Kidney (tissue), 14 donors: ENCODE measurements around the gene MECR. TPM values are rescaled to one million over a fixed set of nuclear protein-coding genes. Genes with fewer than 3 reads are reported as not detected.

Experiments used
- DNase-seq, 5 donors: peaks; one replicate each; pipeline ENCODE4 v3.0.0-alpha.2; 2013 to 2020
- FAIRE-seq: peaks from 2 replicates; lab custom pipeline; 2012; peaks lifted over from hg19 to GRCh38; lab: Jason Lieb, UNC
- H3K27ac ChIP-seq, 2 donors: one replicate each; pipeline ENCODE4 v1.7.0; 2013; ENCODE audit warnings: low read depth in 2 of 2, low read length in 2 of 2, inconsistent platforms in 1 of 2
- H3K27me3 ChIP-seq: one replicate; pipeline ENCODE4 v1.7.1; 2013; ENCODE audit warnings: low read length, inconsistent platforms; ENCODE audit not compliant: control insufficient read depth, insufficient read depth
- H3K36me3 ChIP-seq, 3 donors: one replicate each; pipeline versions ENCODE4 v1.7.0 to v1.7.1; 2013; ENCODE audit warnings: low read length in 3 of 3, control low read depth in 1 of 3, inconsistent platforms in 1 of 3; ENCODE audit not compliant: insufficient read depth in 3 of 3, control insufficient read depth in 2 of 3
- H3K4me1 ChIP-seq, 3 donors: one replicate each; pipeline versions ENCODE4 v1.7.0 to v1.7.1; 2013; ENCODE audit warnings: low read length in 3 of 3, inconsistent platforms in 1 of 3, low read depth in 1 of 3; ENCODE audit not compliant: control insufficient read depth in 2 of 3, insufficient read depth in 2 of 3
- H3K4me3 ChIP-seq, 3 donors: one replicate each; pipeline versions ENCODE4 v1.7.0 to v1.8.1; 2013; ENCODE audit warnings: low read length in 3 of 3, control low read depth in 1 of 3, inconsistent platforms in 1 of 3
- H3K9ac ChIP-seq, 3 donors: one replicate each; pipeline versions ENCODE4 v1.7.0 to v1.7.1; 2013; ENCODE audit warnings: low read length in 3 of 3, control low read depth in 1 of 3, inconsistent platforms in 1 of 3
- H3K9me3 ChIP-seq, 3 donors: one replicate each; pipeline versions ENCODE4 v1.7.0 to v1.7.1; 2013; ENCODE audit warnings: low read length in 3 of 3, control low read depth in 1 of 3, inconsistent platforms in 1 of 3; ENCODE audit not compliant: control insufficient read depth in 2 of 3, insufficient read depth in 1 of 3
- intact Hi-C: fragments of 100-400 bp; cut with DNase I; formaldehyde crosslinking; loops from one replicate; pipeline ENCODE4 v1.11.1; 2022
- polyA plus RNA-seq: library from polyadenylated mRNA; stranded (reverse); fragments of 350-450 nt; fragmentation: Illumina TruSeq; extraction: RNeasy Lipid Tissue Mini Kit (QIAGEN cat#74804); gene quantifications from one replicate; pipeline ENCODE4 v1.2.3, GENCODE V29; 2014; ENCODE audit warnings: low read depth, low replicate concordance; ENCODE audit not compliant: insufficient read depth
- total RNA-seq: library from RNA; stranded (reverse); fragmentation: NEBNext Ultra II Directional; extraction: Animal tissue kit (Norgen Biotek cat#: 25700); gene quantifications from one replicate; pipeline ENCODE4 v1.2.1, GENCODE V29; 2021
- TF ChIP-seq, protein P1 (sequence below): IDR thresholded peaks from 3 replicates; pipeline ENCODE4 v1.5.1; 2012; ENCODE audit warnings: mild to moderate bottlenecking, moderate library complexity, borderline replicate concordance; ENCODE audit not compliant: insufficient read depth; ENCODE audit errors: extremely low read depth
- donor health status: control.
- donor health status: control.
- donor health status: control.
- donor health status: control.
- donor health status: control.
- donor health status: DM: yes; HTN: yes; CAD: no.
- donor health status: Normal renal cell carcinoma (clear cell type).

Gene MECR
- total and polyA plus RNA-seq, 2 donors from 2014 or later: 27.7 to 42.6 TPM

DNA sequence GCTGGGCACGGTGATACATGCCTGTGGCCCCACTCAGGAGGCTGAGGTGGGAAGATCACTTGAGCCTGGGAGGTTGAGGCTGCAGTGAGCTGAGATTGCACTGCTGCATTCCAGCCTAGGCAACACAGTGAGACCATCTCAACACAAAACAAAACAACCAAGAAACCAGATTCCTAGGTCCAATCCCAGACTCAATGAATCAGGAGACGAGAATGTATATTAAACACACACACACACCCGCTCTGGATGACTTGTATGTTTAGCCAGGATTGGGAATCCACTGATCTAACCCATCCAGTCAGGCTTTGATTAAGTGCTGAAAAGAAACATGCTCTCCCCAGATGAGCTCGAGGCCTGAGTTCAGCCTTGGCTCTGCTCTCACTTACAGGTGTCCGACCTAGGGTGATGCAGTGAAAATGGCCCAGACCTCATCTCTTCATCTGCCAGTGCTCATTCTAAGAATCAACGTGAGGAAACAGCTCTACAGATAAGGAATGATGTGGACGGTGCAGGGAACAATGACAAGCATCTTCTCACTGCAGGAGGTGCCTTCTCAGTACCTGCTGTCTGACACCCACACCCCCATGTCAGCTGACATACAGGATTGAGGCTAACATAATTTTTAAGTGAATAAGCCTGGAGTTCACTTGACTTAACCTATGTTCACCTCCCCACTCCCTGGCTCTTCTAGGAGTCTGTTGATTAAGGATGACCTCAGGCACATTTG lies 33.7 kb downstream of the MECR start:
- DNase-seq (no peak), FAIRE-seq (no peak)
- peaks cover 0 to 1% (median 0%) of the 10 kb centered on the region in 3 donors for H3K4me1 ChIP-seq
- intact Hi-C loops: no loop called here
- H3K27me3 ChIP-seq: no peaks in the 10 kb centered on the region
- H3K9ac ChIP-seq: no peak overlapping the region
- TF ChIP-seq, protein P1, sequence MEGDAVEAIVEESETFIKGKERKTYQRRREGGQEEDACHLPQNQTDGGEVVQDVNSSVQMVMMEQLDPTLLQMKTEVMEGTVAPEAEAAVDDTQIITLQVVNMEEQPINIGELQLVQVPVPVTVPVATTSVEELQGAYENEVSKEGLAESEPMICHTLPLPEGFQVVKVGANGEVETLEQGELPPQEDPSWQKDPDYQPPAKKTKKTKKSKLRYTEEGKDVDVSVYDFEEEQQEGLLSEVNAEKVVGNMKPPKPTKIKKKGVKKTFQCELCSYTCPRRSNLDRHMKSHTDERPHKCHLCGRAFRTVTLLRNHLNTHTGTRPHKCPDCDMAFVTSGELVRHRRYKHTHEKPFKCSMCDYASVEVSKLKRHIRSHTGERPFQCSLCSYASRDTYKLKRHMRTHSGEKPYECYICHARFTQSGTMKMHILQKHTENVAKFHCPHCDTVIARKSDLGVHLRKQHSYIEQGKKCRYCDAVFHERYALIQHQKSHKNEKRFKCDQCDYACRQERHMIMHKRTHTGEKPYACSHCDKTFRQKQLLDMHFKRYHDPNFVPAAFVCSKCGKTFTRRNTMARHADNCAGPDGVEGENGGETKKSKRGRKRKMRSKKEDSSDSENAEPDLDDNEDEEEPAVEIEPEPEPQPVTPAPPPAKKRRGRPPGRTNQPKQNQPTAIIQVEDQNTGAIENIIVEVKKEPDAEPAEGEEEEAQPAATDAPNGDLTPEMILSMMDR: no peak
- H3K36me3 ChIP-seq: peaks cover 0 to 18% (median 12%) of the 10 kb centered on the region in 3 donors
- no peaks in the 10 kb centered on the region for H3K9me3 ChIP-seq
- H3K4me3 ChIP-seq: no peak overlapping the region
- no peak overlapping the region for H3K27ac ChIP-seq

DNA sequence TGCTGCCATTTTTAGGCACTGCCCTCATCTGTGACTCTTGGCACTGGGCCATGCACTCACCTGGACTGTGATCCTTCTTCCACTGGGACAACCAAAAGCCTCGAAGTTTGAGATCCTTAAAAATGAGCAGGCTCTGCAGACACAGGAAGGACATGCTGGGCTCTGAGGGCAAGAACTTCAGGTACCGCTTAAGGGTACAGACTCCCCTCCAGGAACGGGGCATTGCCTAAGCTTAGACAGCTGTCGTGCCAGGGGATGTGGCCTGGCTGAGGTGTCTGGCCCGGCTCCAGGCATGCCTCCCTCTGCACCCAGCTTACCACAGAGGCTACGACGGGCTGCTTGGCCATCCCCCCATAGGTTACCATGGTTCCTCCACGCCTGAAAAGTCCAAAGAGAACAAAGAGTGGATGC lies 34.8 kb downstream of the MECR start:
- no peaks in the 10 kb centered on the region for H3K9me3 ChIP-seq
- H3K9ac ChIP-seq: no peak overlapping the region
- H3K27me3 ChIP-seq: no peaks in the 10 kb centered on the region
- H3K4me3 ChIP-seq: no peak overlapping the region
- DNase-seq (peak in 1 of 5 donors; percentile 79), FAIRE-seq (no peak)
- no peak overlapping the region for H3K27ac ChIP-seq
- peaks cover 0 to 12% (median under 1%) of the 10 kb centered on the region in 3 donors for H3K36me3 ChIP-seq
- TF ChIP-seq, protein P1: no peak
- intact Hi-C loops: no loop called here
- no peaks in the 10 kb centered on the region for H3K4me1 ChIP-seq

DNA sequence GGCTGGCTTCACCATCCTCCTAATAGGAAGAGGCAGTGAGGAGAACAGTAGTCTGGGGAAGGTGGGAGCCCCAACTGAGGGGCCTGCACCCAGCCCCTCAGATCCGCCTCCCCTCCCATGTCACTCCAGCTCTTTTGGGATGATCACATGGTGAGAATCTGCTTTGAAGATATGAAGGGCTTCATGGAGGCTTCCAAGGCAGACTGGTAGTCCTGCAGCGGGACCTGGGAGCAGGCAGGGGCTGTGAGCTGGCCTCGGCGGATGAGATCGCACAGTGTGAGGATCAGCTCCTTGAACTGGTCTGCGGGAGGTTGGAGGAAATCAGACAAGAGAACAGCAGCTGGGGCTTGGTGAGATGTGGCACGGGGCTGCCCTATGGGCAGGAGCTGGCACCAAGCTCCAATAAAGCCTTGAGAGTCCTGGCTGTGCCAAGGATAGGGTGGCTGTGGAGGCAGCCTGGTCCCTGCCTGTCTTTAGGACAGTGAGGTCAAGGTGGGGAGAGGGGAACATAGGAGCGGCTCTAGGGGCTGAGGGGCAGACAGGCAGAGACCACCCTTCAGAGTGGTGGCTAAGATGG lies 36.8 kb downstream of the MECR start:
- no peak overlapping the region for H3K27ac ChIP-seq
- peaks cover 0 to 7% (median 0%) of the 10 kb centered on the region in 3 donors for H3K36me3 ChIP-seq
- DNase-seq: no peak
- intact Hi-C loops: no loop called here
- TF ChIP-seq, protein P1: no peak
- no peaks in the 10 kb centered on the region for H3K27me3 ChIP-seq
- H3K4me3 ChIP-seq: no peak overlapping the region
- FAIRE-seq: no peak
- no peak overlapping the region for H3K9ac ChIP-seq
- no peaks in the 10 kb centered on the region for H3K4me1 ChIP-seq
- no peaks in the 10 kb centered on the region for H3K9me3 ChIP-seq
